G401.6 (cell line): ENCODE results near the gene IRF2BPL.

Experiments used
- FAIRE-seq: peaks from 2 replicates; lab custom pipeline; 2012; peaks lifted over from hg19 to GRCh38; lab: Jason Lieb, UNC

Gene IRF2BPL

DNA sequence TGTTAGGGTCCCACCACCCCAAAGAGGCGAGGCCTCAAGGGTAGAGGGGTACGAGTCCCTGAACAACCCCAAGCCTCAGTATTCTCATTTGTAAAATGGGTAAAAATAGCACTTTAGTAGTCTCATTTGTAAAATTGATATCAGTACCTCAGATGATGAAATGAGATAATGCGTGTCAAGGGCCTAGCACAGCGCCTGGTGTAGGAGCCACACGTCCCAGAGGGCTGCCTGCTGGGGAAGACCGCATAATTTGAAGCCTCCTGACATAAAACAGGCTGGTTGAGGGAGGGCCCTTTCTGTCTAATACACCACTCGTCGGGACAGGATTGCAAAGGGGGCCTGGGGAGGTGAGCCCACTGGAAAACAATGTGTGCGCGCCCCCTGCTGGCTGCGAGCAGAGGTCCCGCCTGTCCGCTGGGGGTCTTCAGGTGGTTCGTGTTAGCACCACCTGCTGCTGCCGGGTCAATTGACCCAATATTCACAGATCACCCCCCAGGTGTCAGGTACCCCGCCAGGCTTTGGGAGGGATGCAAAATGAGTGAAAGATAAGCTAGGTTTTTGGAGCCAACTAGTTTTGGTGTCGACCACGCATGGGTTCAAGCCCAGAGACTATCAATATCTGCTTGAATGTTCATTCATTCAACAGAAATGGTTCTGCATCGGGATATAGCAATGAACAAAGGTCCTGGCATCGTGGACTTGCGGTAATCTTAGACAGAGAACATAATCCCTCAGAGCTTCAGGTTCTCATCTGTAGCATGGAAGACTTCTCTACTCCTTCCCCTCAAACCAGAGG is 24.7 kb upstream of the IRF2BPL start:
- FAIRE-seq, result no peak

- no peak for FAIRE-seq
Measured at GRCh38 chr14:77052281-77053044, 24.0 kb upstream of the IRF2BPL start.

- no peak for FAIRE-seq
Measured at GRCh38 chr14:77051116-77051515, 22.6 kb upstream of the IRF2BPL start.

DNA sequence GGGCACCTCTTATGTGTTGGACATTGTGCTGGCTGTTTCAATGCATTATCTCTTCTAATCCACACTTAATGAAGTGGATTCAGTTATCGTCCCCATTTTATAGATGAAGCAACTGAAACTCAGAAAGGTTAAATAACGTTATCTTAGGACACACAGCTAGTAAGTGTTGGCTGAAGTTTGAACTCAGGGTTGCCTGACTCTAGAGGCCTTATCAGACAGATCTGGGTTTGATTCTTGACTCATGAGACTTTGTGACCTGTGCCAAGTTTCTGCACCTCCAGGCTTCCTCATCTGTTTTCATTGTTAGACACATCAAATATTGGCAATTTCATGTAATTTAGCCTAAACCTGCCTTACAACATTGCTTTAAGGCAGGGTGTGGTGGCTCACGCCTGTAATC is 18.2 kb upstream of the IRF2BPL start:
- FAIRE-seq, result no peak

GRCh38 chr14:77045238-77046162 is 17.0 kb upstream of the IRF2BPL start:
- FAIRE-seq, result no peak

GRCh38 chr14:77044783-77045237 is 16.3 kb upstream of the IRF2BPL start:
- no peak for FAIRE-seq

DNA sequence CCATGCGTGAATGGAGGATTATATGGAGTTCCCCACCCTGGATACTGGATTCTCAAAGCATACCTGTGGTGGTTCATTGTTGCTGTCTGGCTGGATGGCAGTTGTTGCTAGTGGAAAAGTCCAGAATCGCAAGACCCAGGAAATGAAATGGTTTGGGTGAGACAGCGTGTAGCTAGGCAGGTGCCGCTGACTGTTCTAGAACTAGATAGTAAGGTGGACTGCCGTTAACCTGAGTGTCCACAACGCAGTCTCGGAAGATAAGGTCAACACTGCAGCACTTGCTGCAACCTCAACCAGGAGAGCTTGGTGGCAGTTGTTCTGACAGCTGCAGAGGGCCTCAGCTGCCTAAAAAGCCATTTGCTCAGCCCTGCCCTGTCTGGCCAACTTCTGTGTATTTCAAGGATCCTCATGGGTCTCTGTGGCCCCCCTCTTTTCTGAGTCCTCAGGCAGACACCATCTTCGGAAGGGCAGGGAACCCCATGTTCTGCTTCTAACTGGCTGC is 15.5 kb upstream of the IRF2BPL start:
- FAIRE-seq, result no peak

DNA sequence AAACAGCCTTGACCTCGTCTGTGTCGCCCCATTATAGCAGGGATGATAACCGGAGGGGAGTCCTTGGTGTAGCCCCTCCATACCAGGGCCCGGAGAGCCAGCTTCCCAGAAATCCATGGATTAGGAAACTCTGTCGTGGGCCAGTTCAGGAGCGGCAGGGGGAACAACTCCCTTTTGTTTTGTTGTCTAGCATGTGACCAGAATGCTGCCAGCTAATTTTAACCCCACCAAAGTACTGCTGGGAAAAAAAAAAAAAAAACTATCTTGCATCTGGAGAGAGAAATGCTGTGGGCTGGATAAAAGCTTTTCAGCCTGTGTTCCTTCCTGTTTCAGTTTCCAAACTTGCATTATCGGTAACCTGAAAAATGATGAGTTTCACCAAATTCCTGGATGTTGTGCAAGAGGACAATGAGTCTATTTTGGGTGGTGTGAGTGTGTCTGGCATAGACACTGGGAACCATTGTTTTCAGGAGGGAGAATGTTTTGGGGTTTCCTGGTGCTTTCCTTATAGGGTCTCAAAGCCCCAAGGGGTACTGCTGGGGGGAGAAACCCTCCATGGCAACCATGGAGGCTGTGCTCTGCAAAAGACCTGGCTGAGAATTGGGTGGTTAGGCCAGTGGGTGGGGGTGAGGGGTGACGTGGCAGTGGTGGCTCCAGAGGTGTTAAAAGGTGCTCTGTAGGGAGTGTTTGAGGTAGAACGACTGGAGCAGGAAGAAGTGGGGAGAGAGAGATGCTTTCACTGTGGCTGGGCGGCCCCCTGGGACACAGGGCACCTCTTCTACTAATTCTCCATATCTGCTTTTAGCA is 14.9 kb upstream of the IRF2BPL start:
- no peak for FAIRE-seq

DNA sequence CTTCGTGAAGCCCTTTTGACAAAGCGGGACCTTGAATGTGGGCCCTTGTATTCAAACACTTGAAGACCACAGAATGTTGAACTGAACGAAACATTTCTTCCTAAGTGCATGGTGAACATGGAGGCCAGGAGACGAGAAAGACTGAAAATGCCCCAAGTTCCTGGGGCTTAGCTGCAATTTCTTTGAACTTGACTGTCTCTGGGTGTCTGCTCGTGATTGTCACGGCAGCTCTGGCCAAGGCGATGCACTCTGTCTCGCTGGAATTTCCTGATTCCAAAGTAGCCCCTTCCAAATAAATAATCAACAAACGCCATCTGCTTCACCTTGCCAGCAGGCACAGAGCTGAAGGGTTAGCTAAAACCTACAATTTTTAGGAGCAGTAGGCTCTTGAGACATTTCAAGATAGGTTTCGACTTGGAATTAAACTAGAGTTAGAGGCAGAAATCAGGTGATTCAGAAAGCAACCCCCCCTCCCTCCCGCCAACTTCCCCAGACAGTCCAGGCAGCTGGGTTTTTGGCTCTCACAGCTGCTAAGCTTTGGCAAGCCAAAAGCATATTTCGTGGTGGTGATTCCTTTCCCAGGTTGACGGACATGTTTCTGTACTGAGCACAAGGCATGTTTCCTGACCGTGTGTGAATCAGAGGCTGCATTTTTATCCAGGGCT is 13.5 kb upstream of the IRF2BPL start:
- FAIRE-seq, result no peak

GRCh38 chr14:77040741-77041653 is 12.5 kb upstream of the IRF2BPL start:
- FAIRE-seq, result no peak

- FAIRE-seq, result peak; percentile 88
Measured at GRCh38 chr14:77040059-77040740, 11.7 kb upstream of the IRF2BPL start.

GRCh38 chr14:77039285-77040058 is 11.0 kb upstream of the IRF2BPL start:
- FAIRE-seq, result peak; percentile 75

DNA sequence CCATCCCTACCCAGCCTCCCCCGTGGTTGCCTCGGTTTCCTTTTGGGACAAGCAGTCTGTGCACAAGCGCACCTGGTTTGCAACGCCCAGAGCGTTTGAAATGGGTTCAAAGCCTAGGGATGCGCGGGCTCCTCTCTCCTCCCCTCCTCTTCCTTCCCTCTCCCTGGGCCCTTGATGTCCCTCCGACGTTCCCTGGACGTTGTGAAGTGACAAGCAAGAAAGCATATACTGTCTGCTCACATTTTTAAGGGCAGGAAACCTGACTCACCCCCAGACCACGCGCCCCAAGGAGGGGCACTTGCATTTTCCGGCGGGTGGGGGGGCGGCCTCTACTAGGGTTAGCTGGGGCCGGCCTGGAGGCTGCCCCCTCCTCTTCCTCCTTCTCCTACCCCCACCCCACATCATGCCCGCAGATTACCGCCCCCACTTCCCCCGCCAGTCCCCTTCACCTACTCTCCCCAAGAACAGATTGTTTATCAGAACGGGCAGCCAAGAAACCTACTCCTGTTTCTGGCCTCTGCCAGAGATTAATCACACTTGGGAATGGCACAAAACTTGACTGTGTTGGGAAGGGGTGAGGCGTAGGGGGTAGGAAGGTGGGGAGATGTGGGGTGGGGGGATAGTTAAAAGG is 9.5 kb upstream of the IRF2BPL start:
- FAIRE-seq, result no peak

GRCh38 chr14:77037215-77037937 is 8.9 kb upstream of the IRF2BPL start:
- no peak for FAIRE-seq

DNA sequence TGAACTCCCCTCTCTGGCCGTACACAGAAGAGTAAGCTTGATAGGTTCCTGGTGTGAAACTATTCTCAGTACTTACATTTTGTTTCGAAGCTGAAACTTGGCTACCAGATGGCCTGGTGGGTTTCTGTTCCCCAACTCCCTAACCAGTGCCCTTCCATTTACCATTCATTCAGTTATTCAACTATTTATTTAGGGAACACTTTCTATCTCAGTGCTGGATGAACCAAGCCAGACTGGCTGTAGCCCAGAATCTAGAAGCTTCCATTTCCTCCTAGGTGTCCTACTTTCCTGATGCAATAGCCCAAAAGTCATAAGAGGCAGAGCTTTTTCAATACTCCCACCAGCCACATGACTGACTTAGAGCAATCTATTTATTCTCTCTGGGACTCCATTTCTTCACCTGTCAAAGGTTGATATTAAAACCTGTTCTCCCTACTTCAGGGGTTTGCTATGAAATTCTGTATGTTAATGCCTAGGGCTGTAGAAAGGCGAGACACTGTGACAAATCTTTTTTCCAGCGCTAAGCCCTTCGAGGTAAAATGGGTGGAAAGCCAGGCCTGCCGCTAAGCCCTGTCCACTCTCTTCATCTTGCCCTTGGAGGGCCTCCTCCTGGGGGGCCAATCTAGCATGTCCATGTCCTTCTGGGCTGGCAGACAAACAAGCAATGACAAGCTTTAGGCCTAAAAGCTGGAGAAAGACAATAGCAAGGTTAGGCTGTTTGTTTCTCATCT is 8.1 kb upstream of the IRF2BPL start:
- FAIRE-seq, result no peak

GRCh38 chr14:77035267-77035666 is 6.8 kb upstream of the IRF2BPL start:
- FAIRE-seq, result no peak
